ENCODE measurements around the gene RIPK3.
"Not testable (repeated sequence)": the region's sequence is repeated elsewhere in the genome, so short reads cannot be mapped to it uniquely, and the experiment has no call there.

The RIPK3 gene

GRCh38 chr14:24343795-24344660 is 4.2 kb upstream of the RIPK3 start:
- no peak for DNase-seq (ENCODE audit: low read depth)

GRCh38 chr14:24342889-24343288 is 3.1 kb upstream of the RIPK3 start:
- no peak for DNase-seq (ENCODE audit: low read depth)

GRCh38 chr14:24340606-24341005 is 815 bp upstream of the RIPK3 start:
- no peak for DNase-seq (ENCODE audit: low read depth)

GRCh38 chr14:24338843-24339242 is 948 bp downstream of the RIPK3 start:
- DNase-seq (ENCODE audit: low read depth), result no peak

GRCh38 chr14:24337824-24338175 is 2.0 kb downstream of the RIPK3 start:
- no peak for DNase-seq (ENCODE audit: low read depth)

GRCh38 chr14:24337144-24337823 is 2.5 kb downstream of the RIPK3 start:
- DNase-seq (ENCODE audit: low read depth), result no peak

- DNase-seq (ENCODE audit: low read depth), result no peak
These were observed 4.2 kb downstream of the RIPK3 start for GRCh38 chr14:24335461-24336171.

GRCh38 chr14:24334431-24335291 is 5.1 kb downstream of the RIPK3 start, which contains the start of gene ADCY4:
Gene ADCY4 (minus strand): TSS chr14:24335071. CDS start chr14:24334652, 419 bp downstream.
- no peak for DNase-seq (ENCODE audit: low read depth)

GRCh38 chr14:24332268-24332993 is 7.4 kb downstream of the RIPK3 start:
- DNase-seq (ENCODE audit: low read depth), result peak; percentile 74

GRCh38 chr14:24331731-24332267 is 8.0 kb downstream of the RIPK3 start:
- DNase-seq (ENCODE audit: low read depth), result no peak

- no peak for DNase-seq (ENCODE audit: low read depth)
These were observed 8.7 kb downstream of the RIPK3 start for GRCh38 chr14:24330973-24331674.

GRCh38 chr14:24329736-24330135 is 10.1 kb downstream of the RIPK3 start:
- peak; percentile 30 for DNase-seq (ENCODE audit: low read depth)

GRCh38 chr14:24329073-24329663 is 10.6 kb downstream of the RIPK3 start:
- no peak for DNase-seq (ENCODE audit: low read depth)

GRCh38 chr14:24327914-24328313 is 11.9 kb downstream of the RIPK3 start:
- DNase-seq (ENCODE audit: low read depth), result not testable (repeated sequence)

- DNase-seq (ENCODE audit: low read depth), result no peak
These were observed 12.5 kb downstream of the RIPK3 start for GRCh38 chr14:24327303-24327702.

- no peak for DNase-seq (ENCODE audit: low read depth)
These were observed 13.8 kb downstream of the RIPK3 start for GRCh38 chr14:24325963-24326362.

- DNase-seq (ENCODE audit: low read depth), result no peak
These were observed 14.7 kb downstream of the RIPK3 start for GRCh38 chr14:24325041-24325530.

- no peak for DNase-seq (ENCODE audit: low read depth)
These were observed 15.8 kb downstream of the RIPK3 start for GRCh38 chr14:24324024-24324423.

GRCh38 chr14:24323341-24323740 is 16.4 kb downstream of the RIPK3 start:
- DNase-seq (ENCODE audit: low read depth), result no peak

GRCh38 chr14:24322672-24323071 is 17.1 kb downstream of the RIPK3 start:
- DNase-seq (ENCODE audit: low read depth), result no peak

Measured in activated T-cell treated with anti-CD3 and anti-CD28 coated beads for 1 hour (primary cell).